ENCODE data around the gene SBNO2.

The SBNO2 gene

DNA sequence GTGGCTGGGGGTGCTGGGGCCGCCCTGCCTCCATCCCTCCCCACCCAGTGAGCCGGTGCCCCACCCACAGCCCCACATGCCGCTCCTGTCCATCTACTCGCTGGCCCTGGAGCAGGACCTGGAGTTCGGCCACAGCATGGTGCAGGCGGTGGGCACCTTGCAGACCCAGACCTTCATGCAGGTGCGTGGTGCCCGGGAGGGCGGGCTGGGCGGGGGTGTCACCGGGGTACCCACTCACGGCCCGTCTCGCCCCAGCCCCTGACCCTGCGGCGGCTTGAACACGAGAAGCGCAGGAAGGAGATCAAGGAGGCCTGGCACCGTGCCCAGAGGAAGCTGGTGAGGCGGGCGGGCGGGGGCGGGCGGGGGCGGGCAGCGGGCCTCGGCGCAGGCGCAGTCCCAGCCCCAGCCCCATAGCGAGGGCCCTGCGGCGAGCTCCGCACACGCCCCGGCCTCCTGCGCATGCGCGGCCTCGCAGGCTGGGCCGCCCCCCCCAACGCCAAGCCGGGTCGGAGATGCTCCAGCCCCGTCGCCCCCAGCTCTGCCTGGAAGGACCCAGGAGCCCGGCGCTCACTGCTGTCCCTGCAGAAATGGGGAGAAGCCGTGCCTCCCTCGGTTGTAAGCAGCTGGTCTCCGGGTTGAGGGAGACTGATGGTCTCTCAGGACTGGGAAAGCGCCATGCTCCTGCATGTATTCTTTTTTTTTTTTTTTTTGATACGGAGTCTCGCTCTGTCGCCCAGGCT, 99.4 kb downstream of the SBNO2 start:
- peaks cover 31% of the 10 kb centered on the region for H3K36me3 ChIP-seq (ENCODE audit: insufficient read depth, insufficient read length, low read length)
- H3K4me3 ChIP-seq (ENCODE audit: insufficient read length, low read depth), result no peak overlapping the region
- TF ChIP-seq SUZ12 (IDR thresholded peaks at IDR 0.05; ENCODE audit: extremely low read depth, insufficient read depth, insufficient read length) (no peak), YY1 (IDR thresholded peaks at IDR 0.05; ENCODE audit: insufficient read depth, insufficient read length) (no peak), ZNF274 (IDR thresholded peaks at IDR 0.05; ENCODE audit: low read depth, low read length) (no peak)
- H3K27me3 ChIP-seq (ENCODE audit: insufficient read depth, insufficient read length), result peaks cover 3% of the 10 kb centered on the region
- H3K9me3 ChIP-seq (ENCODE audit: insufficient read depth, low read length), result no peaks in the 10 kb centered on the region
- H3K4me1 ChIP-seq (ENCODE audit: insufficient read depth, insufficient read length), result peaks cover 10% of the 10 kb centered on the region
- no peak for DNase-seq (ENCODE audit: low read depth, low spot score)
- no peak overlapping the region for H3K9ac ChIP-seq (ENCODE audit: insufficient read length, low read depth)

DNA sequence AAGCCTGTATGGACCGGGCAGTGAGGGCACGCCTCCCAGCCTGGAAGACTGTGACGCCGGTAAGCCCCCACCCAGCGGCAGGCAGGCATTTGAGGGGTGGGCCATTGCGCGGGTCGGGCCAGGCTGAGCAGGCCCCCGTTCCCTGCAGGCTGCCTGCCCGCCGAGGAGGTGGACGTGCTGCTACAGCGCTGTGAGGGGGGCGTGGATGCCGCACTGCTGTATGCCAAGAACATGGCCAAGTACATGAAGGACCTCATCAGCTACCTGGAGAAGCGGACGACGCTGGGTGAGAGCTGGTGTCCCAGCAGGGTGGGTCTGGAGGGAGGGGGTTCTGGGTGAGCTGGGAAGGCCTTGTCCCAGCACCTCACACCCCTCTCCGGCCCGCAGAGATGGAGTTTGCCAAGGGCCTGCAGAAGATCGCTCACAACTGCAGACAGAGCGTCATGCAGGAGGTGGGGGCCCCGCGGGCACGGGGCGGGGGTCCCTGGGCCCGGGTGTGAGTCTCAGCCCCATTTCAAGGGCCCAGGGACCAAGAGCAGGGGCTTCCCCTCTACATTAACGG, 100.0 kb downstream of the SBNO2 start:
- TF ChIP-seq SUZ12 (IDR thresholded peaks at IDR 0.05; ENCODE audit: extremely low read depth, insufficient read depth, insufficient read length) (no peak), YY1 (IDR thresholded peaks at IDR 0.05; ENCODE audit: insufficient read depth, insufficient read length) (no peak), ZNF274 (IDR thresholded peaks at IDR 0.05; ENCODE audit: low read depth, low read length) (no peak)
- DNase-seq (ENCODE audit: low read depth, low spot score), result no peak
- Histone ChIP-seq H3K36me3 (ENCODE audit: insufficient read depth, insufficient read length, low read length) (peaks cover 27% of the 10 kb centered on the region), H3K27me3 (ENCODE audit: insufficient read depth, insufficient read length) (peaks cover 3% of the 10 kb centered on the region), H3K4me1 (ENCODE audit: insufficient read depth, insufficient read length) (peaks cover 10% of the 10 kb centered on the region), H3K9me3 (ENCODE audit: insufficient read depth, low read length) (no peaks in the 10 kb centered on the region), H3K4me3 (ENCODE audit: insufficient read length, low read depth) (no peak overlapping the region), H3K9ac (ENCODE audit: insufficient read length, low read depth) (no peak overlapping the region)

DNA sequence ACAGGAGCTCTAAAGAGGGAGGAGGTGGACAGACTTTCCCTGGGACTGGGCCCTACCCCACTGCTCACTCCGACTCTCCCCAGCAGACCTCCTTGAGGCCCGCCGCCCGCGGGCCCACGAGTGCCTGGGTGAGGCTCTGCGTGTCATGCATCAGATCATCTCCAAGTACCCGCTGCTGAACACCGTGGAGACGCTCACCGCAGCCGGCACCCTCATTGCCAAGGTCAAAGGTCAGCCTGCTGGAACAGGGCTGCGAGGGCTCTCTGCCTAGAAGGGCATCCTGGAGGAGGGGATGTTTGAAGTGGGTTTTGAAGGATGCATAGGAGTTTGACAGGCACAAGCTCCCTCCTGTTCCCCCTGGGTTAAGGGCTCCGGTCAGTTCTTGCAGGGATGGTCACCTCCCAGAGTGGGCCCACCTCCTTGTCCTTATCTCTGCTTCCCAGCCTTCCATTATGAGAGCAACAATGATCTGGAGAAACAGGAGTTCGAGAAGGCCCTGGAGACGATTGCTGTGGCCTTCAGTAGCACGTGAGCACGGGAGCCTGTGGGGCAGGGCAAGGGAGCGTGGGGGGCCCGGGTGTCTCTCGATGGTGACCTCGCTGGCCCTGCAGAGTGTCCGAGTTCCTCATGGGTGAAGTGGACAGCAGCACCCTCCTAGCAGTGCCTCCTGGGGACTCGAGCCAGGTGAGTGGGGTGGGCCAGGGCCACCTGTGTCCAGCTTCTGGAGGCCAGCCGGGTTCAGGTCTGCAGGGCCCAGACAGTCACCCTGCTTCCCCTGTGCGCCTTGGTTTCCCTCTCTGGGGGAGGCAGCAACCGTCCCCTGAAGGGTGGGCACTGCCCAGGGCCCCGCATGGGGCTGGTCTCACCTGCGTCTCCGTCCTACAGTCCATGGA, 100.8 kb downstream of the SBNO2 start:
- Histone ChIP-seq H3K4me1 (ENCODE audit: insufficient read depth, insufficient read length) (peaks cover 10% of the 10 kb centered on the region), H3K27me3 (ENCODE audit: insufficient read depth, insufficient read length) (peaks cover 10% of the 10 kb centered on the region), H3K9me3 (ENCODE audit: insufficient read depth, low read length) (no peaks in the 10 kb centered on the region), H3K36me3 (ENCODE audit: insufficient read depth, insufficient read length, low read length) (peaks cover 27% of the 10 kb centered on the region), H3K9ac (ENCODE audit: insufficient read length, low read depth) (no peak overlapping the region), H3K4me3 (ENCODE audit: insufficient read length, low read depth) (no peak overlapping the region)
- no peak for DNase-seq (ENCODE audit: low read depth, low spot score)
- no peak for TF ChIP-seq YY1 (IDR thresholded peaks at IDR 0.05; ENCODE audit: insufficient read depth, insufficient read length)
- no peak for TF ChIP-seq ZNF274 (IDR thresholded peaks at IDR 0.05; ENCODE audit: low read depth, low read length)
- TF ChIP-seq SUZ12 (IDR thresholded peaks at IDR 0.05; ENCODE audit: extremely low read depth, insufficient read depth, insufficient read length), result no peak

DNA sequence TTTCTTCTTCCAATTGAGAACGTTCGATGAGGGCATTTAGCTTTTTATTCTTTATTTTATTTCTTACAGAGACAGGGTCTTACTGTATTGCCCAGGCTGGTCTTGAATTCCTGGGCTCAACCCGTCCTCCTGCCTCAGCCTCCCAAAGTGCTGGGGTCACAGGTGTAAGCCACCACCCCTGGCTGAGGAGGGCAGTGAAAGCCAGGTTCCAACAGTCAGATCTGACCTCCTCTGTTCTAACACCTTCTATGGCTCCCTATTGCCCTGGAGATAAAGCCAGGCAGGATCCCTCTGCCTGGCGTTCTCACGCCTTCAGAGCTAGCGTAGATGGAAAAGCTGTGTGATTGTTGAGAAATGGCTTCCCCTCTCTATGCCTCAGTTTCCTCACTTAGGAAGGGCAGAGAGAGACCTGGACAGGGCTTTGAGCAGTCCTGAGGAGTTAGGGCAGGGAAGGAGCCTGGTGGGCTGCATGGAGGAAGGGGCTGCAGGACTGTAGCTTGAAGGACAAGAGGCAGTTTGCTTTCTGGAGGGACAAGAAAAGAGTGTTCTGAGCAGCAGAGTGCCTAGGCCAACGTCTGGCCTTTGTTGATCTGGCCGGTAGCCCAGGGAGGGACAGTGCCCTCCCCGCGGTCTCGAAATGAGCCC, 101.6 kb downstream of the SBNO2 start:
- Histone ChIP-seq H3K4me3 (ENCODE audit: insufficient read length, low read depth) (no peak overlapping the region), H3K9me3 (ENCODE audit: insufficient read depth, low read length) (no peaks in the 10 kb centered on the region), H3K36me3 (ENCODE audit: insufficient read depth, insufficient read length, low read length) (peaks cover 23% of the 10 kb centered on the region), H3K27me3 (ENCODE audit: insufficient read depth, insufficient read length) (peaks cover 17% of the 10 kb centered on the region), H3K4me1 (ENCODE audit: insufficient read depth, insufficient read length) (peaks cover 8% of the 10 kb centered on the region), H3K9ac (ENCODE audit: insufficient read length, low read depth) (no peak overlapping the region)
- TF ChIP-seq ZNF274 (IDR thresholded peaks at IDR 0.05; ENCODE audit: low read depth, low read length), result no peak
- TF ChIP-seq SUZ12 (IDR thresholded peaks at IDR 0.05; ENCODE audit: extremely low read depth, insufficient read depth, insufficient read length), result no peak
- no peak for TF ChIP-seq YY1 (IDR thresholded peaks at IDR 0.05; ENCODE audit: insufficient read depth, insufficient read length)
- no peak for DNase-seq (ENCODE audit: low read depth, low spot score)

DNA sequence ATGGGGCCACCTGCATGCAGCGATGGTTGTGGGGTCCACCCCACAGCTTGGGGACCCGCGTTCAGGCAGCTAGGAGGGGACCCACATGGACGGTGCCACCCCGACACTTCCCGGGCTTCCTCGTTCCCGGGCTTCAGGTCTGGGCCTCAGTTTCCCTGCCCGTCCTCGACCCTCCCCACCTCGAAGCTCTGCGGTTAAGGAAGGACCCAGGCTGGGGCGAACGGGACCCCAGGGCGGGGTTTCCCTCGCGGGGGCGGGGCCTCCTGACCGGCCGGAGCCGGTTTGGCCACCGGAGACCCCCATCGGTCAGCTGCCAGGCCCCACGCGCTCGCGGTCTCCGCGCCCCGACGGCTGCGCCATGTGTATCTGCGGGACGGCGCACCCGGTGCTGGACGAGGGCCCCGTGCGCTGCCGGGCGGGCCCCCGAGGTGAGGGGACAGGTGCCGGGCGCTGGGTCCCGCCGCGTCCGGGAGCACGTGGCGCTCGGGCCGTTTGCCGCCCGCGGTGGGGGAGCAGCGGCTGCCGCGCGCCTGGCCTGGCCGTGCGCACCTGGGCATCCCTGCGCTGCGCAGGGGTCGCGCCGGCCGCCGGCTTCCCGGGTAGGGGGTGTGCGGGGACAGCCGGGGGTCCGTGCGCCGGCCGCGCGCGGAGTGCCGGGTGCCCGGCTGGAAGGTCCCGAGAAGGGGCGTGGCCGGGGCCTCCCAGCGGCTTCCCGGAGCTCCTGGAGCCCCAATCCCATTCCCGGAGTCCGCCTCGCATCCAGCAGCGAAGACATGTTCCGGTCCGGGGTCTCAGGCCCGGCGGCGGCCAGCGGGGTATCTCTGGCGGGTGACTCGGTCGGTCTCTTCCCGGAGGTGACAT, 102.9 kb downstream of the SBNO2 start:
- Histone ChIP-seq H3K9me3 (ENCODE audit: insufficient read depth, low read length) (no peaks in the 10 kb centered on the region), H3K9ac (ENCODE audit: insufficient read length, low read depth) (peak overlapping the region; percentile 73), H3K4me3 (ENCODE audit: insufficient read length, low read depth) (peak overlapping the region; percentile 68), H3K4me1 (ENCODE audit: insufficient read depth, insufficient read length) (peaks cover 15% of the 10 kb centered on the region), H3K36me3 (ENCODE audit: insufficient read depth, insufficient read length, low read length) (peaks cover 23% of the 10 kb centered on the region), H3K27me3 (ENCODE audit: insufficient read depth, insufficient read length) (peaks cover 26% of the 10 kb centered on the region)
- TF ChIP-seq SUZ12 (IDR thresholded peaks at IDR 0.05; ENCODE audit: extremely low read depth, insufficient read depth, insufficient read length) (no peak), YY1 (IDR thresholded peaks at IDR 0.05; ENCODE audit: insufficient read depth, insufficient read length) (no peak), ZNF274 (IDR thresholded peaks at IDR 0.05; ENCODE audit: low read depth, low read length) (no peak)
- no peak for DNase-seq (ENCODE audit: low read depth, low spot score)

DNA sequence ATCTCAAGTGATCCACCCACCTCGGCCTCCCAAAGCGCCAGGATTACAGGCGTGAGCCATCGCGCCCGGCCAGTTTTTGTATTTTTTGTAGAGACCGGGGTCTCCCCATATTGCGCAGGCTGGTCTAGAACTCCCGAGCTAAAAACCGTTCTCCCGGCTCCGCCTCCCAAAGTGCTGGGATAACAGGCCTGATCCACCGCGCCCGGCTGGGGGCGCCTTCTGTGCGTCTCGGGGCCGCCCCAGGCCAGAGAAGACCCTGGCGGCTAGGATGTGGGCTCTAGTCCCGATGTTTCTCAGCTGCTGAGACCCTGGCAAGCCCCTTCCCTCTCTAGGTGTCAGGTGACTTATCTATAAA, 103.5 kb downstream of the SBNO2 start:
- TF ChIP-seq SUZ12 (IDR thresholded peaks at IDR 0.05; ENCODE audit: extremely low read depth, insufficient read depth, insufficient read length) (no peak), ZNF274 (IDR thresholded peaks at IDR 0.05; ENCODE audit: low read depth, low read length) (no peak), YY1 (IDR thresholded peaks at IDR 0.05; ENCODE audit: insufficient read depth, insufficient read length) (no peak)
- H3K4me1 ChIP-seq (ENCODE audit: insufficient read depth, insufficient read length), result peaks cover 18% of the 10 kb centered on the region
- H3K27me3 ChIP-seq (ENCODE audit: insufficient read depth, insufficient read length), result peaks cover 26% of the 10 kb centered on the region
- H3K9ac ChIP-seq (ENCODE audit: insufficient read length, low read depth), result peak overlapping the region; percentile 73
- H3K36me3 ChIP-seq (ENCODE audit: insufficient read depth, insufficient read length, low read length), result peaks cover 18% of the 10 kb centered on the region
- no peaks in the 10 kb centered on the region for H3K9me3 ChIP-seq (ENCODE audit: insufficient read depth, low read length)
- DNase-seq (ENCODE audit: low read depth, low spot score), result peak; percentile 47
- H3K4me3 ChIP-seq (ENCODE audit: insufficient read length, low read depth), result peak overlapping the region; percentile 68

Measured in NT2/D1 (cell line).